GM12891 (cell line): Measurements from ENCODE around the gene CFAP91. TPM values are rescaled to one million over a fixed set of nuclear protein-coding genes. Genes with fewer than 3 reads are reported as not detected.

ENCODE experiments used
- DNase-seq: peaks from one replicate; pipeline ENCODE4 v3.0.0; 2011; ENCODE audit warnings: low spot score; ENCODE audit not compliant: insufficient read length
- FAIRE-seq: peaks from 2 replicates; lab custom pipeline; 2011; peaks lifted over from hg19 to GRCh38; lab: Jason Lieb, UNC
- PAX5 ChIP-seq: IDR thresholded peaks from 2 replicates; pipeline ENCODE4 v1.6.1; 2011; ENCODE audit warnings: low read length, moderate library complexity, mild to moderate bottlenecking; ENCODE audit not compliant: insufficient read depth, severe bottlenecking
- POLR2A ChIP-seq: IDR thresholded peaks from 2 replicates; pipeline ENCODE4 v1.6.1; 2011; ENCODE audit warnings: low read depth, low read length, control low read depth
- POLR2AphosphoS5 ChIP-seq: IDR thresholded peaks from 2 replicates; pipeline ENCODE4 v1.6.1; 2011; ENCODE audit warnings: low read depth, low read length, control low read depth
- POU2F2 ChIP-seq: IDR thresholded peaks from 2 replicates; pipeline ENCODE4 v1.6.1; 2011; ENCODE audit warnings: low read depth, mild to moderate bottlenecking, control low read depth, low read length, moderate library complexity
- SPI1 ChIP-seq: IDR thresholded peaks from 2 replicates; pipeline ENCODE4 v1.6.1; 2011; ENCODE audit warnings: low read depth, low read length, control low read depth
- TAF1 ChIP-seq: IDR thresholded peaks from 2 replicates; pipeline ENCODE4 v1.6.1; 2011; ENCODE audit warnings: low read depth, low read length, control low read depth
- polyA plus RNA-seq: library from polyadenylated mRNA; unstranded; fragments of >200 nt; gene quantifications from one replicate; pipeline ENCODE4 v1.2.1, GENCODE V29; 2012; ENCODE audit warnings: low read depth, missing spikeins, inconsistent platforms; ENCODE audit not compliant: missing spikeins

The CFAP91 gene
- 0.26 TPM for polyA plus RNA-seq

- peak; percentile 78 for FAIRE-seq
- peak; percentile 55 for DNase-seq
Measured at GRCh38 chr3:119702530-119703527, at the start of gene CFAP91. CFAP91 (plus strand) TSS chr3:119703022; CDS start chr3:119703099, 77 bp downstream.

GRCh38 chr3:119653876-119654275, 48.9 kb upstream of the CFAP91 start:
- FAIRE-seq (no peak), DNase-seq (no peak)
- TF ChIP-seq TAF1 (no peak), POLR2AphosphoS5 (no peak), SPI1 (no peak), POLR2A (no peak), POU2F2 (no peak), PAX5 (no peak)

More at GRCh38 chr3:119702530-119703527, at the start of gene CFAP91:
- TF ChIP-seq SPI1 (no peak), POU2F2 (no peak), POLR2A (no peak), TAF1 (no peak), POLR2AphosphoS5 (no peak), PAX5 (no peak)

GRCh38 chr3:119657887-119658702, 44.7 kb upstream of the CFAP91 start:
- no peak for DNase-seq
- FAIRE-seq, result peak; percentile 58
- no peak for TF ChIP-seq POLR2AphosphoS5
- no peak for TF ChIP-seq POU2F2
- TF ChIP-seq TAF1, result no peak
- no peak for TF ChIP-seq POLR2A
- TF ChIP-seq SPI1, result no peak
- TF ChIP-seq PAX5, result no peak

- DNase-seq (no peak), FAIRE-seq (no peak)
- TF ChIP-seq POU2F2, result no peak
- TF ChIP-seq POLR2AphosphoS5, result no peak
- TF ChIP-seq SPI1, result no peak
- TF ChIP-seq PAX5, result no peak
- no peak for TF ChIP-seq TAF1
Measured at GRCh38 chr3:119658994-119659393, 43.8 kb upstream of the CFAP91 start.

- DNase-seq, result no peak
- TF ChIP-seq SPI1 (no peak), POLR2AphosphoS5 (no peak), POU2F2 (no peak), TAF1 (no peak), PAX5 (no peak), POLR2A (no peak)
- FAIRE-seq, result peak; percentile 78
Measured at GRCh38 chr3:119659606-119660291, 43.1 kb upstream of the CFAP91 start.

GRCh38 chr3:119660474-119661440, 42.1 kb upstream of the CFAP91 start, which contains the start of gene POPDC2:
POPDC2 (minus strand) TSS chr3:119660589; CDS start chr3:119660423, 166 bp downstream.
- no peak for FAIRE-seq
- TF ChIP-seq POU2F2, result no peak
- TF ChIP-seq POLR2A, result no peak
- TF ChIP-seq PAX5, result no peak
- no peak for TF ChIP-seq TAF1
- no peak for TF ChIP-seq POLR2AphosphoS5
- no peak for TF ChIP-seq SPI1
- no peak for DNase-seq

GRCh38 chr3:119662604-119663373, 40.0 kb upstream of the CFAP91 start:
- no peak for TF ChIP-seq PAX5
- no peak for TF ChIP-seq POU2F2
- 0 out of 2 replicates have a peak, but pooled peaks have one; percentile 27 for TF ChIP-seq POLR2A
- no peak for TF ChIP-seq TAF1
- TF ChIP-seq POLR2AphosphoS5, result no peak
- FAIRE-seq (no peak), DNase-seq (no peak)
